ENCODE results near the gene TOP2A. TPM values are rescaled to one million over a fixed set of nuclear protein-coding genes. Genes with fewer than 3 reads are reported as not detected.

The TOP2A gene
- total RNA-seq, 1 experiment from 2014 or later, result 237 TPM

- TF ChIP-seq CTCF (IDR thresholded peaks at IDR 0.05; ENCODE audit: insufficient read depth in 1 of 2, low read depth in 1 of 2, low read length in 1 of 2, severe bottlenecking in 1 of 2, unreplicated experiment in 1 of 2), result no peak
- no peaks in the 10 kb centered on the region for H3K36me3 Mint-ChIP-seq (ENCODE audit: insufficient read depth, unreplicated experiment)
- CTCF ChIA-PET, result interaction anchor here (0.5 to 1.0 kb wide), 2 partner anchors 169 to 173 kb away, joined by 3 read pairs; no protein-coding TSS in a partner anchor
- Histone ChIP-seq H3K27me3 (replicated peaks; ENCODE audit: control insufficient read depth, insufficient read depth, low read length) (no peaks in the 10 kb centered on the region), H3K4me3 (ENCODE audit: low read depth, low read length) (peak within 1 kb of the TSS; percentile 94), H3K9me3 (no peaks in the 10 kb centered on the region), H3K36me3 (ENCODE audit: control insufficient read depth, insufficient read depth, low read length) (no peaks in the 10 kb centered on the region), H3K4me1 (peaks cover 5% of the 10 kb centered on the region; the same call in 1 of the 2 replicates)
- DNase-seq, result peak in 1 of 2 experiments; percentile 31
- no peak within 1 kb of the TSS for H3K27ac Mint-ChIP-seq (ENCODE audit: unreplicated experiment)
- BruUV-seq (replicated peaks), result TSS peak; percentile 22
- intact Hi-C loops (cut with micrococcal nuclease; ENCODE audit: unreplicated experiment), result no loop called here
- peak within 1 kb of the TSS; percentile 69 for H3K4me3 Mint-ChIP-seq (ENCODE audit: unreplicated experiment)
- no peaks in the 10 kb centered on the region for H3K27me3 Mint-ChIP-seq (ENCODE audit: insufficient read depth, unreplicated experiment)
- H3K4me1 Mint-ChIP-seq (ENCODE audit: low read depth, unreplicated experiment), result peaks cover 6% of the 10 kb centered on the region
- H3K9me3 Mint-ChIP-seq (ENCODE audit: unreplicated experiment), result no peaks in the 10 kb centered on the region
- POLR2A ChIA-PET, result interaction anchor here (0.6 kb wide), 1 partner anchor 145 kb away, joined by 7 read pairs; no protein-coding TSS in a partner anchor
Measured at GRCh38 chr17:40364121-40364861, 53.4 kb downstream of the TOP2A start, which contains the start of gene GJD3. TSS of gene GJD3 (minus strand) at chr17:40364737. CDS start at chr17:40363815, 922 bp downstream.

- TF ChIP-seq CTCF (IDR thresholded peaks at IDR 0.05; ENCODE audit: insufficient read depth in 1 of 2, low read depth in 1 of 2, low read length in 1 of 2, severe bottlenecking in 1 of 2, unreplicated experiment in 1 of 2), result no peak
- H3K4me1 ChIP-seq, result peaks cover 5% of the 10 kb centered on the region; the same call in 1 of the 2 replicates
- Mint-ChIP-seq H3K4me3 (ENCODE audit: unreplicated experiment) (peak overlapping the region; percentile 69), H3K4me1 (ENCODE audit: low read depth, unreplicated experiment) (peaks cover 6% of the 10 kb centered on the region), H3K36me3 (ENCODE audit: insufficient read depth, unreplicated experiment) (no peaks in the 10 kb centered on the region), H3K27ac (ENCODE audit: unreplicated experiment) (no peak overlapping the region), H3K27me3 (ENCODE audit: insufficient read depth, unreplicated experiment) (no peaks in the 10 kb centered on the region), H3K9me3 (ENCODE audit: unreplicated experiment) (no peaks in the 10 kb centered on the region)
- no peaks in the 10 kb centered on the region for H3K36me3 ChIP-seq (ENCODE audit: control insufficient read depth, insufficient read depth, low read length)
- H3K27me3 ChIP-seq (replicated peaks; ENCODE audit: control insufficient read depth, insufficient read depth, low read length), result no peaks in the 10 kb centered on the region
- no peaks in the 10 kb centered on the region for H3K9me3 ChIP-seq
- ChIA-PET CTCF (interaction anchor here (0.6 to 2.9 kb wide), 13 partner anchors 18 to 252 kb away, joined by 3 to 28 read pairs (median 7); partner anchors contain the start of genes IGFBP4 and TOP2A), POLR2A (interaction anchor here (0.9 kb wide), 1 partner anchor 54 kb away, joined by 3 read pairs; the partner anchor contains the start of gene TOP2A)
- peak overlapping the region; percentile 94 for H3K4me3 ChIP-seq (ENCODE audit: low read depth, low read length)
- peak in 1 of 2 experiments; percentile 57 for DNase-seq
- no TSS peak for BruUV-seq (replicated peaks)
- intact Hi-C loops (cut with micrococcal nuclease; ENCODE audit: unreplicated experiment), result loop anchor here (2.0 kb wide), 1 partner anchor 56 kb away; no protein-coding TSS in a partner anchor
Measured at GRCh38 chr17:40363111-40363827, 54.4 kb downstream of the TOP2A start.

- H3K36me3 Mint-ChIP-seq (ENCODE audit: insufficient read depth, unreplicated experiment), result no peaks in the 10 kb centered on the region
- peak overlapping the region; percentile 11 for H3K27ac Mint-ChIP-seq (ENCODE audit: unreplicated experiment)
- Histone ChIP-seq H3K9me3 (no peaks in the 10 kb centered on the region), H3K27me3 (replicated peaks; ENCODE audit: control insufficient read depth, insufficient read depth, low read length) (no peaks in the 10 kb centered on the region), H3K4me1 (peaks cover 5% of the 10 kb centered on the region; the same call in 1 of the 2 replicates), H3K4me3 (ENCODE audit: low read depth, low read length) (peak overlapping the region; percentile 94), H3K36me3 (ENCODE audit: control insufficient read depth, insufficient read depth, low read length) (no peaks in the 10 kb centered on the region)
- H3K4me3 Mint-ChIP-seq (ENCODE audit: unreplicated experiment), result peak overlapping the region; percentile 69
- no peaks in the 10 kb centered on the region for H3K9me3 Mint-ChIP-seq (ENCODE audit: unreplicated experiment)
- TF ChIP-seq CTCF (IDR thresholded peaks at IDR 0.05; ENCODE audit: insufficient read depth in 1 of 2, low read depth in 1 of 2, low read length in 1 of 2, severe bottlenecking in 1 of 2, unreplicated experiment in 1 of 2), result peak; percentile 62 to 93
- H3K4me1 Mint-ChIP-seq (ENCODE audit: low read depth, unreplicated experiment), result peaks cover 6% of the 10 kb centered on the region
- intact Hi-C loops (cut with micrococcal nuclease; ENCODE audit: unreplicated experiment), result loop anchor here (1.0 to 2.0 kb wide), 2 partner anchors 56 to 171 kb away; no protein-coding TSS in a partner anchor
- BruUV-seq (replicated peaks), result no TSS peak
- ChIA-PET CTCF (interaction anchor here (0.6 to 2.9 kb wide), 15 partner anchors 17 to 253 kb away, joined by 3 to 28 read pairs (median 6); partner anchors contain the start of genes IGFBP4 and TOP2A), POLR2A (interaction anchor here (0.6 to 0.9 kb wide), 2 partner anchors 22 to 55 kb away, joined by 3 to 4 read pairs; partner anchors contain the start of gene TOP2A)
- peak; percentile 89 to 94 for DNase-seq
- H3K27me3 Mint-ChIP-seq (ENCODE audit: insufficient read depth, unreplicated experiment), result no peaks in the 10 kb centered on the region
Measured at GRCh38 chr17:40362696-40363110, 55.0 kb downstream of the TOP2A start.
